SH-SY5Y (cell line): ENCODE data around the gene SMAD3.

Experiments used
- GATA2 ChIP-seq: IDR thresholded peaks from 2 replicates; pipeline ENCODE4 v1.6.1; 2011; ENCODE audit warnings: mild to moderate bottlenecking, low read depth, low read length
- GATA3 ChIP-seq: IDR thresholded peaks from 2 replicates; pipeline ENCODE4 v1.6.1; 2011; ENCODE audit warnings: low read depth, mild to moderate bottlenecking, low read length, moderate library complexity

- TF ChIP-seq GATA2 (no peak), GATA3 (no peak)
Observed at GRCh38 chr15:67202091-67202490, 136.7 kb downstream of the SMAD3 start.
